RWPE2 (cell line): ENCODE measurements around the gene NME1.

Experiments used
- ATAC-seq: fragments of 200-7000 bp; cut with Tn5 transposase; 3 replicates; pipeline ENCODE4 v1.9.1; 2021; ENCODE audit warnings: low read depth
- DNase-seq: peaks from one replicate; pipeline ENCODE4 v3.0.0-alpha.2; 2020; ENCODE audit warnings: low spot score
- H3K27ac ChIP-seq: fragments of 450-650 bp; 2 replicates; pipeline ENCODE4 v1.5.1; 2017; ENCODE audit warnings: mild to moderate bottlenecking; ENCODE audit not compliant: poor library complexity, severe bottlenecking
- H3K27me3 ChIP-seq: fragments of 250-450 bp; sonication (Bioruptor Pico); 2 replicates; pipeline ENCODE4 v1.5.1; 2021; ENCODE audit warnings: mild to moderate bottlenecking, moderate library complexity; ENCODE audit not compliant: insufficient read depth, poor library complexity, severe bottlenecking
- H3K36me3 ChIP-seq: fragments of 250-450 bp; sonication (Bioruptor Pico); 2 replicates; pipeline ENCODE4 v1.5.1; 2020; ENCODE audit warnings: low read depth, mild to moderate bottlenecking, moderate library complexity
- H3K4me1 ChIP-seq: fragments of 250-450 bp; sonication (Bioruptor Pico); 2 replicates; pipeline ENCODE4 v1.5.1; 2021; ENCODE audit warnings: mild to moderate bottlenecking, moderate library complexity; ENCODE audit not compliant: insufficient read depth, poor library complexity, severe bottlenecking
- H3K4me3 ChIP-seq: fragments of 250-450 bp; sonication (Bioruptor Pico); 2 replicates; pipeline ENCODE4 v1.5.1; 2021; ENCODE audit warnings: mild to moderate bottlenecking, moderate library complexity; ENCODE audit not compliant: severe bottlenecking
- H3K9me3 ChIP-seq: fragments of 250-450 bp; sonication (Bioruptor Pico); 2 replicates; pipeline ENCODE4 v1.5.1; 2021; ENCODE audit warnings: mild to moderate bottlenecking, moderate library complexity; ENCODE audit not compliant: severe bottlenecking
- CTCF ChIP-seq: fragments of 450-650 bp; IDR thresholded peaks from one replicate; pipeline ENCODE4 v1.5.1; 2017; ENCODE audit warnings: mild to moderate bottlenecking, moderate library complexity; ENCODE audit not compliant: poor library complexity, severe bottlenecking

The NME1 gene

DNA sequence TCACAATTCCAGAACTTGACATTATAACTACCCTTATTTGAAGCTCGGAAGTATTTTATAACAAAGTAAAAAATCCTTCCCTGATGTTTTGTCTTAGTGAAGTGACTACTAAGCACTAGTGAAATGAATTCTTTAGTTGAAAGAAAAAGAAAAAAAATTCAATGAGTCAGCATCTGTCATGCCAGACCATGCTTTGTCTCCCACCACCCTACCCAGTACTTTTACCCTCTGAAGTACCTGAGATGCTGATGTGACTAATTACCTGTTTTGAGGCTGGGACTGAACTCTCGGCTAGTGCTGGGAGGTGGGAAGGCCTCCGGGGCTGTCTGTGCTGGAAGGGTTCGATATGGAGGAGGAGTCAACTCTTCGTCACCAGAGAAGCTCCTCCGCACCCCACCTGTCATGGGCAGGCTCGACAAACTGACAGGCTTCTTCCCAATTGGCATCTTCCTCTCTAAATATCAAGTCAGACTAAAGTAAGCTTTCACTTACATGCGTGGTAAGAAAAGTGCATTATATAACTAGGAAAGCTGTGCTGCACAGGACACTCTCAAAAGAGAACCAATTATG, 32.5 kb downstream of the NME1 start:
- no peak for DNase-seq
- Histone ChIP-seq H3K4me3 (no peak overlapping the region), H3K27ac (no peak overlapping the region), H3K36me3 (peaks cover 57% of the 10 kb centered on the region), H3K9me3 (no peaks in the 10 kb centered on the region), H3K27me3 (no peaks in the 10 kb centered on the region), H3K4me1 (no peaks in the 10 kb centered on the region)
- ATAC-seq, result no peak
- no peak for TF ChIP-seq CTCF

GRCh38 chr17:51188271-51188833, 35.0 kb downstream of the NME1 start:
- no peak for DNase-seq
- Histone ChIP-seq H3K27me3 (no peaks in the 10 kb centered on the region), H3K4me3 (no peak overlapping the region), H3K36me3 (peaks cover 64% of the 10 kb centered on the region), H3K4me1 (no peaks in the 10 kb centered on the region), H3K27ac (no peak overlapping the region), H3K9me3 (no peaks in the 10 kb centered on the region)
- no peak for TF ChIP-seq CTCF
- no peak for ATAC-seq

- Histone ChIP-seq H3K27ac (no peak overlapping the region), H3K36me3 (peaks cover 62% of the 10 kb centered on the region), H3K4me3 (no peak overlapping the region), H3K9me3 (no peaks in the 10 kb centered on the region), H3K27me3 (no peaks in the 10 kb centered on the region), H3K4me1 (no peaks in the 10 kb centered on the region)
- ATAC-seq (no peak), DNase-seq (no peak)
- no peak for TF ChIP-seq CTCF
Measured at GRCh38 chr17:51189162-51189561, 35.8 kb downstream of the NME1 start.

DNA sequence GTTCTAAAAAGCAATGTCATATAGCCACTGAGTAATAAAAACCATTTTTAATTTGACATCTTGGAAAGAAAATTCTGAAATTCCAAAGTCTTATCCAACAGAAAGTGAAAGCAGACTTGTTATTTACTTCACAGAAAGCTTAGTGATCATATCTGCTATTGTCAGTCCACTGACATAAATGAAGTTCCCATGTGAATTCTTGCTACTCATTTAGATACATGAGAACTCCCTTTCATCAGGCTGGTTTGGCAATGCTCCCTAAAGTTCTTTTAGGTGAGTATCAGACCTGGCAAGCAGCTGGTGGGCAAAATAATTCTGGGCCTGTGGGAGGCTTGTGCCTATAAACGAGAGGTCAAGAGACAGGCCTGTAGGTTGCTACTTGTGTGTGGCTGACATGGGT, 36.3 kb downstream of the NME1 start:
- H3K27me3 ChIP-seq, result no peaks in the 10 kb centered on the region
- no peak for TF ChIP-seq CTCF
- ATAC-seq (no peak), DNase-seq (no peak)
- no peak overlapping the region for H3K4me3 ChIP-seq
- no peaks in the 10 kb centered on the region for H3K9me3 ChIP-seq
- no peak overlapping the region for H3K27ac ChIP-seq
- H3K36me3 ChIP-seq, result peaks cover 57% of the 10 kb centered on the region
- no peaks in the 10 kb centered on the region for H3K4me1 ChIP-seq

DNA sequence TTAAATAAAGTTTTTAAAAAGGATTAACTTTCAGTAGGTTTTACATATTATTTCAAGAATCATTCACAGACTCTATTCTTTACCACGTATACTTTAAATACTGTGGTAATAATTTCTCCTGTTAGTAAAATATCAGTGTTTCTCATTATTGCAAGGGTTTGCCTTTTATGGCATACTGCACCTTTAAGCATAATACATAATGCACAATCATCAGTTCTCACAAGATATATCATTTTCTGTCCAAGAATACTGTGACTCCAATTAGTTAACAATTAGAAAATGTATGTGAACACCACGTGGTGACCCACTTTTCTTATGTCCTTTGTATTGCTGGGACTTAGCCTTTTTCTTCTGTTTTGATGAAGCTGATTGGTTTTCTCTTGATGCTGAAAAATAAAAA, 38.5 kb downstream of the NME1 start:
- no peaks in the 10 kb centered on the region for H3K27me3 ChIP-seq
- TF ChIP-seq CTCF, result no peak
- no peak overlapping the region for H3K27ac ChIP-seq
- H3K9me3 ChIP-seq, result no peaks in the 10 kb centered on the region
- H3K4me3 ChIP-seq, result no peak overlapping the region
- DNase-seq, result no peak
- H3K4me1 ChIP-seq, result no peaks in the 10 kb centered on the region
- ATAC-seq, result no peak
- peaks cover 67% of the 10 kb centered on the region for H3K36me3 ChIP-seq
